Stimulated activated CD8-positive, alpha-beta memory T cell treated with anti-CD3 and anti-CD28 coated beads, Interleukin-2, amount 100 ng/mL, for 1 hour (primary cell): ENCODE results near the gene RNF115.
"Not testable (repeated sequence)": the region's sequence is repeated elsewhere in the genome, so short reads cannot be mapped to it uniquely, and the experiment has no call there.

Experiments
- DNase-seq, 2 donors: peaks; one replicate each; pipeline ENCODE4 v3.0.0-alpha.2; 2020; ENCODE audit warnings: low read depth in 2 of 2

The RNF115 gene

GRCh38 chr1:145730467-145730866 lies 93.4 kb downstream of the RNF115 start:
- DNase-seq: no peak

GRCh38 chr1:145729666-145730436 lies 94.0 kb downstream of the RNF115 start:
- DNase-seq: no peak

- no peak for DNase-seq
Observed at GRCh38 chr1:145729196-145729595, 94.7 kb downstream of the RNF115 start.

DNA sequence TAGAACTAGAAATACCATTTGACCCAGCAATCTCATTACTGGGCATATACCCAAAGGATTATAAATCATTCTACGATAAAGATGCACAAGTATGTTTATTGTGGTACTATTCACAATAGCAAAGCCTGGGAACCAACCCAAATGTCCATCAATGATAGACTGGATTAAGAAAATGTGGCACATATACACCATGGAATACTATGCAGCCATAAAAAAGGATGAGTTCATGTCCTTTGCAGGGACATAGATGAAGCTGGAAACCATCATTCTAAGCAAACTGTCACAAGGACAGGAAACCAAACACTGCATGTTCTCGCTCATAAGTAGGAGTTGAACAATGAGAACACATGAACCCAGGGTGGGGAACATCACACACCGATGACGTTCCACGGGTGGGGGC lies 97.7 kb downstream of the RNF115 start:
- not testable (repeated sequence) for DNase-seq

DNA sequence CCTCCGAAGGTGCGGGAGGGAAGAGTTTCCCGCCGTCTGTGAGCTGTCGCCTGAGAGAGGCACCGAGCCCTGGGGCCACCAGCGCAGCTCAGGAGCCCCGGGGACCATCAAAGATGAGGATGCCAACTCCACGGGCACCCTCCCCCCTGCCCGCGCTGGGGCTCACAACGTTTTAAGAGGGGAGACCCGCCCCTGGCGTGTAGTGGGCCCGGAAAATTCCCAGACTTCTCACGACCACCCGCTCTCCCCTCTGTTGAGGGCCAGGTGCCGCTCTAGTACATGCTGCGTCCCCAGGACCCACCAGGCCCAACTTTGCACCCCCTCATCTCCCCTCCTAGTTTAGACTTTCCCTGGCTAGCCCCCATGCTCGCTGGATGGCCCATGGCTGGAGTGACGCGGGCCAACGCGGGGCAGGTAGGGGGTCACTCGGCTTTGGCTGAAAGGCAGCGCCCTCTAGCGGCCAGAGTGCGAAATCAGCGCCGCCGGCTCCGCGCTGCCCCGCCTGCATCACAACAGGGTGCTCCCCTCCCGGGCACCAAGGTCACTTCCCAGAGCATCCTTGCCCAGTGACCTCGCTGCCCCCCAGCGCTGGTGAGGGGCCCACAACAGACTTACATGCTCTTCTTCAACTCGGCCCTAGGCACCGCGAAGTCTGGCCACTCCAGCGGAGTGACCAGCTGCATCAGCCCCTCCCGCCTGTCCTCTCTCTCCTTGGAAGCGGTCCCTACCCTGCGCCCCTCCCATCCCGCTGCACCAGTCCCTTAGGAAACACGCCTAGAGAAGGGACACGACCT lies 102.8 kb downstream of the RNF115 start:
- DNase-seq: peak; percentile 43 to 59

DNA sequence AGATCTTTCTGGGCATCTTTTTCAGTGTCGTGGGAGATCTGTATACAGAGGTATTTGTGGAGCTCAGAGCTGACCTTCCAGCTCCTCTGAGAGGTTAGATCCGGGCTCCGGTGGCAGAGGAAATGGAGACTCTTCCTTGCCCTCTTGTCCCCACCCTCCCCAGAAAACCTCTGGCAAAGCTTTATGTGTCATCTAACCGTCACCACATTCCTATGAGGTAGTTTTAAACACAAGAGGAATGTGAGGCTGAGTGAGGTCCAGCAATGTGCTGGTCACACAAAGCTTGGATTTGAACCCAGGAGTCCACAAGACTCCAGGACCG lies 103.4 kb downstream of the RNF115 start:
- DNase-seq: no peak

DNA sequence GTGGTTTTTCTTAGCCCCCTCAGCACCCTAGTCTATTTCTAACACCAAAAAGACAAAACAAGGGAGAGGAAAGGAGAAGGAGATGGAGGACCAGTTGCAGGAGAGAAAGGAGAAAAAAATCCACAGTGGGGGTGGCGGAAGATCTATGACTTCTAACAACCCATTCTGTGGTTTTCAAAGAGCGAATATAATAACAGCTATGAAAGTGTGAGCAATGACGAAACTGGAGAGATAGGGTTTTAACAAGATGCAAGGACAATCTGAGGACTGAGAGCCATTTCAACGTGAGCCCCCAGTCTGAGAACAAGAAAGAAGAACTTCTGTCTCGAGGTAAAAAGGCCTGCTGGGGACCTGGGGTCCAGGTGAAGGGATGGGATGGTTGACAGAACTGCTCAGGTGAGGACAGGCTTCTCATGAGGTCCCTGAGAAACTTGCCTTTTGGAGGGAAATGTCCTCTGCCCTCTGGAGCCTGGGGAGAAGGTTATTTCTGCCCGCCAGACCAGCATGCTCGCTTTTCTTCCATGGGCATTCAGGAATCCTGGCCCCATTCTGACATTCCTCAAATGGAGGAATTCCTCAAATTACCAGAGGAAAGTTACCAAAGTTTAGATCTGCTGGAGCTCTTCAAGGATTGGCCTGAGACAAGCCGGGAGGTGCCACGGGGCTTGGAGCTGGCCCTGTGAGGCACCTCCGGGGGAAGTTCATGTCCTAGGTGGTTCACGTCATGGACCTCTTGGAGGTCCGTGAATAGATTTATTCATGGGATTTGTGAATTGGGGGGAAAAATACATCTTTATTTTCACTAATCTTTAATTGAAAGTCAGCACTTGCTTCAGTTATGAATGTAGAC lies 104.4 kb downstream of the RNF115 start, which contains the start of gene CD160:
Gene CD160, plus strand, starts transcription at position 270 of the 850 bp plus-strand sequence. CDS start 8,829 bp downstream, outside the sequence.
- no peak for DNase-seq

- DNase-seq: not testable (repeated sequence)
Observed at GRCh38 chr1:145718465-145718864, 105.4 kb downstream of the RNF115 start.

DNA sequence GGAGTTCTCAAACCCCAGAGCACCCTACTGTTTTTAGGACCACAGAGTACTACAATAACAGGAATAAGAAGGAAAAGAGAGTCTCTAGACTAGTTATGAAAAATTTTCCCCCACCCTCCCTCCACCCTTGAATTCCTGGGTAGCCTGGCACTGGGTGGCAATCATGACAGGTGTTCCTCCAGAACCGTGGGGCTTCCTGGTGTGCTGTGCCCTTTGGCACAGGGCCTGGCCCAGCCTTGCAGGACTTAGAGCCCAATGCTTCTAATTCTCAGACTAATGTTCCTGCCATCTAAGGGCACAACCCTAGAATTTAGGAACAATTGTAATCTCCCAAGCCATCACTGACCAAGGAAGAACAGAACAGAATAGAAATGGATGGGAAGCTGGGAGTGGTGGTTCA lies 106.1 kb downstream of the RNF115 start:
- no peak for DNase-seq

DNA sequence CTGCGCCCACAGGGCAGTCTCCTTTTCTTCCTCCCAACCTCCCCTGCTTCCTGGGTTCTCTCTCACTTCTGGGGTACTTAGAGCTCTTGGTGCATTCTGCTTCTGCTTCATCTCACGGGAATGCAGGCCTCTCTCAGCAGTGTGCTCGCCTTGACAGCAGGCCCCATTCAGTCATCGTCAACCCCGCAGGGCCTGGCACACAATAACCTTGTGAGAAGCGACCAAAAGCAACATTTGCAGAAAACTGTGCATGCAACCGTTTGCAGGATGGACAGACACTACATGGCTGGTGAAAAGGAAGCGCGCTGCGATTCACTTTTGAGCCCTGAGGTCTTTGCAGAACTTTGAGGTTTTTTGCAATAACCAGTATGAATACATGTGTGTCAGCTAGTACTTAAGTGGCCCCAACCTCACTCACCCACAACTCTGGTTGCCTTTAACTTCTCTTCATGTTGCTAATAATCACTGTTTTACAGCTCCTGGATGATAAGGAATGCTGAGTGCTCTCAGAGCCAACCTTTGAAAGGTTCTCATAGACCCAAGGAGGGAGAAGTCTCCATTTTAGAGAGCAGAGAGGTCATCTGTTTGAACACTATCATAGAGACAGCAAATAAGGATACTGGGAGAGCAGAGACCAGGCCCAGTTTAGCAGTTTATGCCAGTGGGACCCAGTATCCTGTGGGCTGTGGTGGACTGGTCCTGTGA lies 107.1 kb downstream of the RNF115 start:
- DNase-seq: no peak

GRCh38 chr1:145714524-145715111 lies 109.3 kb downstream of the RNF115 start:
- no peak for DNase-seq

DNA sequence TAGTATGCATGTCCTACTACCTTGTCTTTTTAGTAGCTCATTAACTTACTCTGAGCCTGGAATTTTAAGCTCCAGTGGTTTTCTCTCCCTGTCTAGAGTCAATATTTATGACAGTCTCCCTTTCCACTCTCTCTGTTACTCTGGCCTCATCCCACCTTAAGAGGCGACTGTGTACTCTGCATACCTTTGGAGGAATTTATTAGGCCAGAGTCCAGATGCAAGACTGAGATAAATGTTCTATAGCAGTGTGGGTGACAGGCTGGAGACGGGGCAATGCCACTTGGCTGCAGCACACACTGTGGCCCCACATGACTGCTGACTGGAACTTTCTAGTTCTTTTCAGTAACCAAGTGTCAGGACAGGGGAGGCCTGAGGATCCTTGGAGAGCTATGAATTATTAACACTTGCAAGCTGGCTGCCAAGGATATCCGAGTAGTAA lies 112.7 kb downstream of the RNF115 start:
- no peak for DNase-seq

- no peak for DNase-seq
Observed at GRCh38 chr1:145710291-145711027, 113.4 kb downstream of the RNF115 start.

GRCh38 chr1:145708063-145708462 lies 115.8 kb downstream of the RNF115 start:
- DNase-seq: no peak

DNA sequence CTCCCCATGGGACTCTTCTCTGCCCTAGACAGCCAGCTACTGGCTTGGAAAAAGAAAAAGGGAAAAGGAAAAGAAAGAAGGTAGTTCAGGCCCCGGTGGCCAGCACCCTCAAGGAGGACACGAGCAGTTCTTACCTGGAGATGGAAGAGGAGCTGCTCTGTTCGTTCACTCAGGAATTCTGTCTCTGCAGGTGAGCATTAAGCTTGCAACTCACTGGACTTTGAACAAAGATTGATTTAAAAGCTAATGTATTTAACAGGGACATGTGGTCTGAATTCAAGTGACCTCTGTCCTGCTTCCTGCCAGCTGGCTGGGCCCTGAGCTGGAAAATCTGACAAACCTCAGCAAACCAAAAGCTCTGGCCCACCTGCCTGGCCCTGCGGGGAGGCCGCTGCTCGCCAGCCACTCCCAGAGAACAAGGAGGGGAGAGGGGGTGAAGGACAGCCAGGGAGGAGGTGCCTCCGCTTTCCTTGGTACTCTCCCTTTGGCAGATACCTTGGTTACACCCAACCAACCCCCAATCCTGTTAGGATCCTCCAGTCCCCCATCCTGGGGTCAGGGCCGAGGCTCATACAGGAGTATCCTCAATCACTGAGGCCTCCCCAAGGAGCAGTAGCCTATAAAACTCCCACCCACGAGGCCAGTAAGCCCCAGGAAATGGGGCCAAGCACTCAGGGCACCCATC lies 116.6 kb downstream of the RNF115 start, which contains the start of gene PDZK1:
Gene PDZK1, minus strand, starts transcription at position 186 of the 685 bp plus-strand sequence. CDS start 19,347 bp downstream, outside the sequence.
- DNase-seq: no peak

- no peak for DNase-seq
Observed at GRCh38 chr1:145706086-145706664, 117.7 kb downstream of the RNF115 start.

- no peak for DNase-seq
Observed at GRCh38 chr1:145705622-145706021, 118.3 kb downstream of the RNF115 start.

DNA sequence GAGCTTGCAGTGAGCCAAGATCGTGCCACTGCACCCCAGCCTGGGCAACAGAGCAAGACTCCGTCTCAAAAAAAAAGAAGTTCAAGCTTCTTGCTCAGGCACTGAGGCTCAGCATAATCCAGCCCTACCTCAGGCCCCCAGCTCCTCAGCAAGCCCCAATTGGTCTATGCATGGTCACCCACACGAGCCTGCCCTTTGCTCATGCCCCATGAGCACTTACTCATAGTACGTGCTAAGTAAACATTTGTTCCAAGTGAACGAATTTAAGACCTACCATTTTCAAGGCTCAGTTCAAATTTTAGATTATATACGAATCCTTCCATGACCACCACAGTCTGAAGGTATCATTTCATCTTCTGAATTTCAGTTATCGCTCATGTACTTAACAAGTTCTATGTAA lies 121.1 kb downstream of the RNF115 start:
- DNase-seq: no peak

DNA sequence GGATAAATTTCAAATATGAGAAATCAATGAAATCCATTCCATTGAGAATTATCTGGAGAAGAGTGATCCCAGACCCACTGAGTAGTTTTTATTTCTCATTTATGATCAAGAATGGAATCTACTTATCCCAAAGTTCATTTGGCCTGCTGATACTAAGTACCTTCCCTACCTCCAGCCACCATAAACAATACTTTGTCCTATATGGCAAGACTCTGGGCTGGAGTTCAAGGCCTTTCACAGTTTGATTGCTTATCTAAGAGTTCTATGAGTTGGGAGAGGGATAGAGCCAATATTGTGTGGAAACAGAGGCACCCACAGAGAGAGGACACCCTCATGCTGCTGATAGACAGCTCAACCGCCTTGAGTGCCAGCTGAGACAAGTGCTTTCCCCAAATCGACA lies 121.8 kb downstream of the RNF115 start:
- DNase-seq: no peak
